Measurements from ENCODE around the gene AGAP1. TPM values are rescaled to one million over a fixed set of nuclear protein-coding genes. Genes with fewer than 3 reads are reported as not detected.

Gene AGAP1
- total and polyA plus RNA-seq, 10 donors: 1.1 to 26.6 (median 11.3) TPM

DNA sequence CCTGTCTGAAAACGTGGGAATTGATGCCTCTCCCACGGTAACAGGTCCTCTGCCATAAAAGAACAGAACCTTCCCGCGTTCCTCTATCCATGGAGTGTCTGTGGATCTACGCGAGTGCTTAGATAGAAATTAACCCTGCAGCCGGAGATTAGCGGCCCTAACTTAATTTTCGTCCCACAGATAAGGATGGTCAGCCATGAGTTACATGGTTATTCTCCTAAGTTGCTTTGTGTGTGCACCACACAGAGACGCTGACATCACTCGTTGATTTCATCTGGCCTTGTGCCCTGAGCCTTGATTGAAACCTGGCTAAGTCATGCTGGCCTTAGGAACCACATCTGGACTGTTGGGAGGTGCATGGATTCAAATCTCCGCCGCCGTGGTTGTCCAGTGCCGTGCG lies 542.2 kb downstream of the AGAP1 start:
- no peaks in the 10 kb centered on the region for H3K4me1 ChIP-seq
- H3K4me3 ChIP-seq: no peak overlapping the region
- DNase-seq: no peak

GRCh38 chr2:236038096-236038495 lies 544.3 kb downstream of the AGAP1 start:
- no peaks in the 10 kb centered on the region for H3K4me1 ChIP-seq
- H3K36me3 ChIP-seq: peaks cover 0 to 8% (median 0%) of the 10 kb centered on the region in 6 donors
- H3K4me3 ChIP-seq: no peak overlapping the region
- no peak for DNase-seq
- H3K9me3 ChIP-seq: no peaks in the 10 kb centered on the region
- WGBS, 5 donors: 65 to 82% (median 78%) methylated on average over 7 of the region's 7 CpGs
- H3K27ac ChIP-seq: no peak overlapping the region
- TF ChIP-seq CTCF (IDR thresholded peaks at IDR 0.05 in 8 of 11, conservative IDR thresholded peaks at IDR 0.05 in 3 of 11): no peak
- no peak for TF ChIP-seq POLR2AphosphoS5 (IDR thresholded peaks at IDR 0.05)
- no peak for TF ChIP-seq POLR2A (IDR thresholded peaks at IDR 0.05)
- intact Hi-C loops (cut with DNase I; ENCODE audit: low total_unique reads): no loop called here
- no peaks in the 10 kb centered on the region for H3K27me3 ChIP-seq (replicated peaks in 1 of 7)

More for the DNA sequence above, 542.2 kb downstream of the AGAP1 start:
- WGBS, 5 donors: 88 to 95% (median 93%) methylated on average over 16 of the region's 16 CpGs
- intact Hi-C loops (cut with DNase I; ENCODE audit: low total_unique reads): no loop called here
- Histone ChIP-seq H3K27me3 (replicated peaks in 1 of 7) (no peaks in the 10 kb centered on the region), H3K27ac (no peak overlapping the region), H3K36me3 (peaks cover 0 to 5% (median 0%) of the 10 kb centered on the region in 6 donors), H3K9me3 (no peaks in the 10 kb centered on the region)
- TF ChIP-seq CTCF (IDR thresholded peaks at IDR 0.05 in 8 of 11, conservative IDR thresholded peaks at IDR 0.05 in 3 of 11) (no peak), POLR2AphosphoS5 (IDR thresholded peaks at IDR 0.05) (no peak), POLR2A (IDR thresholded peaks at IDR 0.05) (no peak)

DNA sequence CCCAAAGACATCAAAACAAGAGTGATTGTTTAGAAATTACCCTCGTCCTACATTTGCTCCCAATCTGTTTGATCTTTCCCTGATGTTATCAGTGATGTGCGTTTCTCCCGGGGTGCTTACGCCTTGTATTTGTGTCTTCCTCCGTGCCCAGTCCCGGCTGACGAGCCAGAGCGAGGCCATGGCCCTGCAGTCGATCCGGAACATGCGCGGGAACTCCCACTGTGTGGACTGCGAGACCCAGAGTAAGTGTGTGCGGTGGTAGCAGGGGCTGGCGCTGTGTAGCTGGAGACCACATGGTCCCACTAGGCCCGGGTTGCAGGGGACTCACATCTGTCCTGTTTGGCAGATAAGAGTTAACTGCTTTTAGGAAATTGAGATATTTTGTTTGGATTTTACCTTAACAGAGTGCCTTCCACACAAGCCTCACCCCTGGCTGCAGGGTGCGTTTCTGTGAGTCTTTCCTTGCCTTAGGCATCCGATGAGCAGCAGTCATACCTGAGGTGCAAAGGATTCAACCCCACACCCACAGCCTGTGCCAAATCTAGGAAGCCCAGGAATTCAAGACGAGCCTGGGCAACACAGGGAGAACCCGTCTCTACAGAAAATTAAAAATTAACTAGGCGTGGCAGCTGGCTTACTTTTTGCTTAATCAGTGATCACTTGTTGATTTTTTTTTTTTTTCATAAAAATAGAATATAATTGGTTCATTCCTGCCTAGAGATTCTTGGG lies 546.9 kb downstream of the AGAP1 start:
- Histone ChIP-seq H3K27me3 (replicated peaks in 1 of 7) (no peaks in the 10 kb centered on the region), H3K27ac (no peak overlapping the region), H3K4me1 (no peaks in the 10 kb centered on the region), H3K9me3 (no peaks in the 10 kb centered on the region), H3K36me3 (peaks cover 0 to 12% (median 0%) of the 10 kb centered on the region in 6 donors), H3K4me3 (no peak overlapping the region)
- no peak for TF ChIP-seq POLR2A (IDR thresholded peaks at IDR 0.05)
- TF ChIP-seq POLR2AphosphoS5 (IDR thresholded peaks at IDR 0.05): no peak
- no peak for TF ChIP-seq CTCF (IDR thresholded peaks at IDR 0.05 in 8 of 11, conservative IDR thresholded peaks at IDR 0.05 in 3 of 11)
- 89 to 94% (median 90%) methylated on average over 21 of the region's 21 CpGs for WGBS, 5 donors
- DNase-seq: no peak
- intact Hi-C loops (cut with DNase I; ENCODE audit: low total_unique reads): no loop called here

DNA sequence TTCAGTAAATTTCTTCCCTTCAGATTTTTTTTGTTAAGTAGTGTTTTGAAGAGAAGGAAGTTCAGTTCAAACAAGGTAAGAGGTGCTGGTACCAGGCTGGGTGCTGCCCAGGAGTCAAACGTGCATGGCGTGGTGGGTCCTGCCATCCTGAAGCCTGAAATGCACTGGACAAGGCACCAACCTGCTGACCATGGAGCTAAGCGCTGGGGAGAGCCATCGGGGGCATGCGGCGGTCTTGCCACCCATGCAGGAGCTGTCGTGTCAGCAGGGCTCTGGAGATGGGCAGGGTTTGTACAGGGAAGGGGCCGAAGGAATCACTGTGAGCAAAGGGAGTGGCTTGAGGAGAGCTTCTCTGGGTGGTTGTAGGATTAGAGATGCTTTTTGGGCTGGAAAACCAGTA lies 547.8 kb downstream of the AGAP1 start:
- no peak overlapping the region for H3K27ac ChIP-seq
- H3K4me3 ChIP-seq: no peak overlapping the region
- peaks cover 0 to 12% (median 0%) of the 10 kb centered on the region in 6 donors for H3K36me3 ChIP-seq
- H3K4me1 ChIP-seq: no peaks in the 10 kb centered on the region
- no peaks in the 10 kb centered on the region for H3K9me3 ChIP-seq
- no peak for TF ChIP-seq POLR2A (IDR thresholded peaks at IDR 0.05)
- no peak for TF ChIP-seq POLR2AphosphoS5 (IDR thresholded peaks at IDR 0.05)
- TF ChIP-seq CTCF (IDR thresholded peaks at IDR 0.05 in 8 of 11, conservative IDR thresholded peaks at IDR 0.05 in 3 of 11): no peak
- H3K27me3 ChIP-seq (replicated peaks in 1 of 7): no peaks in the 10 kb centered on the region
- no peak for DNase-seq
- intact Hi-C loops (cut with DNase I; ENCODE audit: low total_unique reads): no loop called here
- WGBS, 5 donors: 84 to 93% (median 91%) methylated on average over 8 of the region's 8 CpGs

Measured in spleen (tissue), 11 donors.